ENCODE results near the gene STC2. TPM values are rescaled to one million over a fixed set of nuclear protein-coding genes. Genes with fewer than 3 reads are reported as not detected.

The STC2 gene
- total and polyA plus RNA-seq, 2 experiments from 2014 or later: 27.3 to 132 TPM

DNA sequence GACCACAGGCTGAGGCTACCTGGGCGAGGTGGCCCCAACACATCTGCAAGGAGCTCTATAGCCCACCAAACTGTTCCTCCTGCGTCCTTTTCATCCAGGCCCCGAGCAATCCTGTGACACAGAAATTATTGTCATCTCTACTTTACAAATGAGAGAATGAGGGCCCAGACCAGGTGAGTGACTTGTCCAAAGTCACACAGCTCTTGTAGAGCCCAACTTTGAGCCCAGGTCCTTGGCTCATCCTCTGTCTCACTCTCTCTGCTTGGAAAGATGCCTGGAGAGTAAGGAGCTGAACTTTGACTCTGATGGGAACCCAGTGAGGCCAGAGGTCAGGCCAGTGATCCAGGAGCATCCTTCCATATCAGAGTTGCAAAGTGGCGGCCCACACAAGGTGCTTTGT lies 39.6 kb downstream of the STC2 start (continued):
- TF ChIP-seq, protein P1, sequence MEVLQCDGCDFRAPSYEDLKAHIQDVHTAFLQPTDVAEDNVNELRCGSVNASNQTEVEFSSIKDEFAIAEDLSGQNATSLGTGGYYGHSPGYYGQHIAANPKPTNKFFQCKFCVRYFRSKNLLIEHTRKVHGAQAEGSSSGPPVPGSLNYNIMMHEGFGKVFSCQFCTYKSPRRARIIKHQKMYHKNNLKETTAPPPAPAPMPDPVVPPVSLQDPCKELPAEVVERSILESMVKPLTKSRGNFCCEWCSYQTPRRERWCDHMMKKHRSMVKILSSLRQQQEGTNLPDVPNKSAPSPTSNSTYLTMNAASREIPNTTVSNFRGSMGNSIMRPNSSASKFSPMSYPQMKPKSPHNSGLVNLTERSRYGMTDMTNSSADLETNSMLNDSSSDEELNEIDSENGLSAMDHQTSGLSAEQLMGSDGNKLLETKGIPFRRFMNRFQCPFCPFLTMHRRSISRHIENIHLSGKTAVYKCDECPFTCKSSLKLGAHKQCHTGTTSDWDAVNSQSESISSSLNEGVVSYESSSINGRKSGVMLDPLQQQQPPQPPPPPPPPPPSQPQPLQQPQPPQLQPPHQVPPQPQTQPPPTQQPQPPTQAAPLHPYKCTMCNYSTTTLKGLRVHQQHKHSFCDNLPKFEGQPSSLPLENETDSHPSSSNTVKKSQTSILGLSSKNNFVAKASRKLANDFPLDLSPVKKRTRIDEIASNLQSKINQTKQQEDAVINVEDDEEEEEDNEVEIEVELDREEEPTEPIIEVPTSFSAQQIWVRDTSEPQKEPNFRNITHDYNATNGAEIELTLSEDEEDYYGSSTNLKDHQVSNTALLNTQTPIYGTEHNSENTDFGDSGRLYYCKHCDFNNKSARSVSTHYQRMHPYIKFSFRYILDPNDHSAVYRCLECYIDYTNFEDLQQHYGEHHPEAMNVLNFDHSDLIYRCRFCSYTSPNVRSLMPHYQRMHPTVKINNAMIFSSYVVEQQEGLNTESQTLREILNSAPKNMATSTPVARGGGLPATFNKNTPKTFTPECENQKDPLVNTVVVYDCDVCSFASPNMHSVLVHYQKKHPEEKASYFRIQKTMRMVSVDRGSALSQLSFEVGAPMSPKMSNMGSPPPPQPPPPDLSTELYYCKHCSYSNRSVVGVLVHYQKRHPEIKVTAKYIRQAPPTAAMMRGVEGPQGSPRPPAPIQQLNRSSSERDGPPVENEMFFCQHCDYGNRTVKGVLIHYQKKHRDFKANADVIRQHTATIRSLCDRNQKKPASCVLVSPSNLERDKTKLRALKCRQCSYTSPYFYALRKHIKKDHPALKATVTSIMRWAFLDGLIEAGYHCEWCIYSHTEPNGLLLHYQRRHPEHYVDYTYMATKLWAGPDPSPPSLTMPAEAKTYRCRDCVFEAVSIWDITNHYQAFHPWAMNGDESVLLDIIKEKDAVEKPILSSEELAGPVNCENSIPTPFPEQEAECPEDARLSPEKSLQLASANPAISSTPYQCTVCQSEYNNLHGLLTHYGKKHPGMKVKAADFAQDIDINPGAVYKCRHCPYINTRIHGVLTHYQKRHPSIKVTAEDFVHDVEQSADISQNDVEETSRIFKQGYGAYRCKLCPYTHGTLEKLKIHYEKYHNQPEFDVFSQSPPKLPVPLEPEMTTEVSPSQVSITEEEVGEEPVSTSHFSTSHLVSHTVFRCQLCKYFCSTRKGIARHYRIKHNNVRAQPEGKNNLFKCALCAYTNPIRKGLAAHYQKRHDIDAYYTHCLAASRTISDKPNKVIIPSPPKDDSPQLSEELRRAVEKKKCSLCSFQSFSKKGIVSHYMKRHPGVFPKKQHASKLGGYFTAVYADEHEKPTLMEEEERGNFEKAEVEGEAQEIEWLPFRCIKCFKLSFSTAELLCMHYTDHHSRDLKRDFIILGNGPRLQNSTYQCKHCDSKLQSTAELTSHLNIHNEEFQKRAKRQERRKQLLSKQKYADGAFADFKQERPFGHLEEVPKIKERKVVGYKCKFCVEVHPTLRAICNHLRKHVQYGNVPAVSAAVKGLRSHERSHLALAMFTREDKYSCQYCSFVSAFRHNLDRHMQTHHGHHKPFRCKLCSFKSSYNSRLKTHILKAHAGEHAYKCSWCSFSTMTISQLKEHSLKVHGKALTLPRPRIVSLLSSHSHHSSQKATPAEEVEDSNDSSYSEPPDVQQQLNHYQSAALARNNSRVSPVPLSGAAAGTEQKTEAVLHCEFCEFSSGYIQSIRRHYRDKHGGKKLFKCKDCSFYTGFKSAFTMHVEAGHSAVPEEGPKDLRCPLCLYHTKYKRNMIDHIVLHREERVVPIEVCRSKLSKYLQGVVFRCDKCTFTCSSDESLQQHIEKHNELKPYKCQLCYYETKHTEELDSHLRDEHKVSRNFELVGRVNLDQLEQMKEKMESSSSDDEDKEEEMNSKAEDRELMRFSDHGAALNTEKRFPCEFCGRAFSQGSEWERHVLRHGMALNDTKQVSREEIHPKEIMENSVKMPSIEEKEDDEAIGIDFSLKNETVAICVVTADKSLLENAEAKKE (CRISPR knock-in tag; IDR thresholded peaks at IDR 0.05): no peak
- TF ChIP-seq NANOG (IDR thresholded peaks at IDR 0.05; ENCODE audit: borderline replicate concordance) (no peak), ZNF331 (CRISPR knock-in tag; IDR thresholded peaks at IDR 0.05; ENCODE audit: low read depth) (no peak), CREB1 (CRISPR knock-in tag; IDR thresholded peaks at IDR 0.05; ENCODE audit: low read depth) (no peak), EZH2 (IDR thresholded peaks at IDR 0.05; ENCODE audit: low read depth, unreplicated experiment) (no peak), POLR2AphosphoS5 (IDR thresholded peaks at IDR 0.05; ENCODE audit: low read depth) (no peak)
- TF ChIP-seq, protein P2, sequence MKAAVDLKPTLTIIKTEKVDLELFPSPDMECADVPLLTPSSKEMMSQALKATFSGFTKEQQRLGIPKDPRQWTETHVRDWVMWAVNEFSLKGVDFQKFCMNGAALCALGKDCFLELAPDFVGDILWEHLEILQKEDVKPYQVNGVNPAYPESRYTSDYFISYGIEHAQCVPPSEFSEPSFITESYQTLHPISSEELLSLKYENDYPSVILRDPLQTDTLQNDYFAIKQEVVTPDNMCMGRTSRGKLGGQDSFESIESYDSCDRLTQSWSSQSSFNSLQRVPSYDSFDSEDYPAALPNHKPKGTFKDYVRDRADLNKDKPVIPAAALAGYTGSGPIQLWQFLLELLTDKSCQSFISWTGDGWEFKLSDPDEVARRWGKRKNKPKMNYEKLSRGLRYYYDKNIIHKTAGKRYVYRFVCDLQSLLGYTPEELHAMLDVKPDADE (IDR thresholded peaks at IDR 0.05): no peak

DNA sequence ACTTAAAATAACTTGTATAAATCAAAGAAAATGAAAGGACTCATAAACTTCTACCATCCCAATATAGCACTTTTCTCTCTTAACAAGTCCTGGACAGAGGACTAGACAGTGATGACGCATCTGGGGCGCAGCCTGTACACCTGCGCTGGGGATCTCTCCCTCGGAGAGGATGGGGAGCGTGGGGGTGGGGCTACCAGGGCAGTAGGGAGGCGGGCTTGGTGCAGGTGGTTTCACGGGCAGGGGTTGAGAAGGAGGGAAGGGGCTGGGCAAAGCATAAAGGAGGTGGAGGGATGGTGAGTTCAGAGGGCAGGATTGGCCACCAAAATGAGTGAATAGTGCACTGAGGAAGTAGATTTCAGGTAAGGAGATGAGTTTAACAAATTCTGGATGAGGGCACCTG lies 41.1 kb downstream of the STC2 start:
- H3K27me3 ChIP-seq (ENCODE audit: insufficient read depth): peaks cover 23% of the 10 kb centered on the region
- DNase-seq (ENCODE audit: low spot score) (no peak), ATAC-seq (peak; percentile 11)
- H3K4me1 Mint-ChIP-seq: peaks cover 13% of the 10 kb centered on the region
- no peaks in the 10 kb centered on the region for H4K20me1 ChIP-seq (replicated peaks; ENCODE audit: insufficient read depth)
- H3K36me3 Mint-ChIP-seq (ENCODE audit: low read depth): peaks cover 14% of the 10 kb centered on the region
- H3K4me1 ChIP-seq (ENCODE audit: insufficient read depth): peaks cover 7% of the 10 kb centered on the region; the same call in 1 of the 2 replicates
- H3K27ac ChIP-seq (ENCODE audit: low read depth): no peak overlapping the region
- H3K27me3 Mint-ChIP-seq (ENCODE audit: insufficient read depth, low read depth, poor library complexity): peaks cover 48% of the 10 kb centered on the region
- no peak overlapping the region for H2AFZ ChIP-seq
- H3K9me3 Mint-ChIP-seq: peaks cover 19% of the 10 kb centered on the region
- H3K27ac Mint-ChIP-seq: no peak overlapping the region
- H3K4me3 Mint-ChIP-seq: no peak overlapping the region
- H3K4me2 ChIP-seq: no peak overlapping the region
- no peaks in the 10 kb centered on the region for H3K79me2 ChIP-seq (replicated peaks; ENCODE audit: insufficient read depth)
- no peaks in the 10 kb centered on the region for H3K9me2 ChIP-seq (ENCODE audit: insufficient read depth)
- peaks cover 5% of the 10 kb centered on the region; the same call in 1 of the 2 replicates for H3F3A ChIP-seq (replicated peaks; ENCODE audit: low read depth)
- no peak overlapping the region for H3K4me3 ChIP-seq
- no peaks in the 10 kb centered on the region for H3K36me3 ChIP-seq (ENCODE audit: insufficient read depth)
- TF ChIP-seq, protein P1 (CRISPR knock-in tag; IDR thresholded peaks at IDR 0.05): no peak
- no peak for TF ChIP-seq NANOG (IDR thresholded peaks at IDR 0.05; ENCODE audit: borderline replicate concordance)
- no peak for TF ChIP-seq POLR2AphosphoS5 (IDR thresholded peaks at IDR 0.05; ENCODE audit: low read depth)
- no peak for TF ChIP-seq CREB1 (CRISPR knock-in tag; IDR thresholded peaks at IDR 0.05; ENCODE audit: low read depth)

Measured in GM23338 (cell line).